ENCODE results near the gene STRIP1. TPM values are rescaled to one million over a fixed set of nuclear protein-coding genes. Genes with fewer than 3 reads are reported as not detected.

STRIP1 gene
- polyA plus RNA-seq, 6 donors from 2014 or later: 19.3 to 45.4 (median 24.1) TPM

GRCh38 chr1:110048240-110048639 lies 13.8 kb downstream of the STRIP1 start:
- Mint-ChIP-seq H3K4me3 (no peak overlapping the region), H3K36me3 (peaks cover 32 to 44% of the 10 kb centered on the region in 2 donors), H3K4me1 (peaks cover 0 to 7% (median 7%) of the 10 kb centered on the region in 3 donors), H3K9me3 (no peaks in the 10 kb centered on the region), H3K27ac (no peak overlapping the region), H3K27me3 (no peaks in the 10 kb centered on the region)
- DNase-seq (no peak), ATAC-seq (ENCODE audit: low read depth in 2 of 2) (no peak)

GRCh38 chr1:110048923-110049601 lies 14.6 kb downstream of the STRIP1 start:
- no peak for ATAC-seq (ENCODE audit: low read depth in 2 of 2)
- peaks cover 37 to 47% of the 10 kb centered on the region in 2 donors for H3K36me3 Mint-ChIP-seq

GRCh38 chr1:110049801-110050601 lies 15.6 kb downstream of the STRIP1 start:
- peaks cover 35 to 45% of the 10 kb centered on the region in 2 donors for H3K36me3 Mint-ChIP-seq
- H3K4me1 Mint-ChIP-seq: peaks cover 0 to 12% (median 3%) of the 10 kb centered on the region in 3 donors
- no peak for DNase-seq
- H3K27ac Mint-ChIP-seq: peak overlapping the region in 1 of 6 donors; percentile 10
- H3K4me3 Mint-ChIP-seq: no peak overlapping the region
- H3K9me3 Mint-ChIP-seq: no peaks in the 10 kb centered on the region
- ATAC-seq (ENCODE audit: low read depth in 2 of 2): no peak
- H3K27me3 Mint-ChIP-seq: no peaks in the 10 kb centered on the region

More at GRCh38 chr1:110048923-110049601, 14.6 kb downstream of the STRIP1 start:
- Mint-ChIP-seq H3K4me1 (peaks cover 0 to 12% (median 4%) of the 10 kb centered on the region in 3 donors), H3K27me3 (no peaks in the 10 kb centered on the region), H3K4me3 (no peak overlapping the region), H3K27ac (peak overlapping the region in 2 of 6 donors; percentile 47 to 54), H3K9me3 (no peaks in the 10 kb centered on the region)
- DNase-seq: no peak

- no peak overlapping the region for H3K27ac Mint-ChIP-seq
- H3K4me3 Mint-ChIP-seq: no peak overlapping the region
- no peaks in the 10 kb centered on the region for H3K27me3 Mint-ChIP-seq
- H3K36me3 Mint-ChIP-seq: peaks cover 39 to 40% of the 10 kb centered on the region in 2 donors
- ATAC-seq (ENCODE audit: low read depth in 2 of 2) (no peak), DNase-seq (no peak)
- no peaks in the 10 kb centered on the region for H3K9me3 Mint-ChIP-seq
- peaks cover 0 to 9% (median 0%) of the 10 kb centered on the region in 3 donors for H3K4me1 Mint-ChIP-seq
These were observed 16.3 kb downstream of the STRIP1 start for GRCh38 chr1:110050602-110051261.

- DNase-seq (no peak), ATAC-seq (ENCODE audit: low read depth in 2 of 2) (no peak)
- H3K4me1 Mint-ChIP-seq: peaks cover 0 to 9% (median 0%) of the 10 kb centered on the region in 3 donors
- H3K27ac Mint-ChIP-seq: peak overlapping the region in 1 of 6 donors; percentile 24
- H3K36me3 Mint-ChIP-seq: peaks cover 37 to 40% of the 10 kb centered on the region in 2 donors
- no peaks in the 10 kb centered on the region for H3K27me3 Mint-ChIP-seq
- no peaks in the 10 kb centered on the region for H3K9me3 Mint-ChIP-seq
- no peak overlapping the region for H3K4me3 Mint-ChIP-seq
These were observed 16.8 kb downstream of the STRIP1 start for GRCh38 chr1:110051262-110051648.

GRCh38 chr1:110053552-110054428 lies 19.4 kb downstream of the STRIP1 start:
- peak overlapping the region in 1 of 8 donors; percentile 72 for H3K4me3 Mint-ChIP-seq
- H3K27me3 Mint-ChIP-seq: no peaks in the 10 kb centered on the region
- H3K9me3 Mint-ChIP-seq: no peaks in the 10 kb centered on the region
- peak overlapping the region in 2 of 6 donors; percentile 5 to 59 for H3K27ac Mint-ChIP-seq
- peaks cover 0 to 9% (median 0%) of the 10 kb centered on the region in 3 donors for H3K4me1 Mint-ChIP-seq
- ATAC-seq (ENCODE audit: low read depth in 2 of 2) (peak; percentile 68 to 74), DNase-seq (peak; percentile 58)
- H3K36me3 Mint-ChIP-seq: peaks cover 29 to 45% of the 10 kb centered on the region in 2 donors

GRCh38 chr1:110055493-110056284 lies 21.3 kb downstream of the STRIP1 start:
- no peaks in the 10 kb centered on the region for H3K9me3 Mint-ChIP-seq
- H3K27me3 Mint-ChIP-seq: no peaks in the 10 kb centered on the region
- DNase-seq: no peak
- peak overlapping the region in 1 of 6 donors; percentile 47 for H3K27ac Mint-ChIP-seq
- H3K4me3 Mint-ChIP-seq: no peak overlapping the region
- peaks cover 34 to 42% of the 10 kb centered on the region in 2 donors for H3K36me3 Mint-ChIP-seq
- peaks cover 0 to 14% (median 5%) of the 10 kb centered on the region in 3 donors for H3K4me1 Mint-ChIP-seq
- ATAC-seq (ENCODE audit: low read depth in 2 of 2): no peak

GRCh38 chr1:110056285-110056683 lies 21.9 kb downstream of the STRIP1 start:
- Mint-ChIP-seq H3K36me3 (peaks cover 34 to 42% of the 10 kb centered on the region in 2 donors), H3K4me1 (peaks cover 0 to 14% (median 5%) of the 10 kb centered on the region in 3 donors), H3K27ac (peak overlapping the region in 1 of 6 donors; percentile 36), H3K4me3 (no peak overlapping the region), H3K9me3 (no peaks in the 10 kb centered on the region), H3K27me3 (no peaks in the 10 kb centered on the region)
- ATAC-seq (ENCODE audit: low read depth in 2 of 2) (no peak), DNase-seq (no peak)

- no peaks in the 10 kb centered on the region for H3K9me3 Mint-ChIP-seq
- peaks cover 34 to 41% of the 10 kb centered on the region in 2 donors for H3K36me3 Mint-ChIP-seq
- H3K4me3 Mint-ChIP-seq: no peak overlapping the region
- no peak for DNase-seq
- peaks cover 0 to 14% (median 5%) of the 10 kb centered on the region in 3 donors for H3K4me1 Mint-ChIP-seq
- H3K27ac Mint-ChIP-seq: peak overlapping the region in 1 of 6 donors; percentile 41
- H3K27me3 Mint-ChIP-seq: no peaks in the 10 kb centered on the region
- ATAC-seq (ENCODE audit: low read depth in 2 of 2): no peak
These were observed 22.4 kb downstream of the STRIP1 start for GRCh38 chr1:110056776-110057175.

- DNase-seq (no peak), ATAC-seq (ENCODE audit: low read depth in 2 of 2) (no peak)
- H3K4me3 Mint-ChIP-seq: no peak overlapping the region
- peaks cover 0 to 13% (median 5%) of the 10 kb centered on the region in 3 donors for H3K4me1 Mint-ChIP-seq
- H3K27ac Mint-ChIP-seq: peak overlapping the region in 2 of 6 donors; percentile 0 to 1
- no peaks in the 10 kb centered on the region for H3K9me3 Mint-ChIP-seq
- H3K36me3 Mint-ChIP-seq: peaks cover 28 to 30% of the 10 kb centered on the region in 2 donors
- no peaks in the 10 kb centered on the region for H3K27me3 Mint-ChIP-seq
These were observed 23.6 kb downstream of the STRIP1 start for GRCh38 chr1:110057963-110058518.

GRCh38 chr1:110058591-110058990 lies 24.2 kb downstream of the STRIP1 start:
- H3K27ac Mint-ChIP-seq: peak overlapping the region in 2 of 6 donors; percentile 0 to 1
- H3K27me3 Mint-ChIP-seq: no peaks in the 10 kb centered on the region
- no peak for ATAC-seq (ENCODE audit: low read depth in 2 of 2)
- H3K36me3 Mint-ChIP-seq: peaks cover 22 to 25% of the 10 kb centered on the region in 2 donors
- H3K9me3 Mint-ChIP-seq: no peaks in the 10 kb centered on the region
- H3K4me3 Mint-ChIP-seq: no peak overlapping the region
- H3K4me1 Mint-ChIP-seq: peaks cover 0 to 7% (median 7%) of the 10 kb centered on the region in 3 donors
- DNase-seq: no peak

Data from naive B cell (primary cell).